Right renal cortex interstitium (tissue), 3 donors: ENCODE measurements around the gene RPL29. TPM values are rescaled to one million over a fixed set of nuclear protein-coding genes. Genes with fewer than 3 reads are reported as not detected.

Experiments
- DNase-seq, 3 donors: peaks; one replicate each; pipeline ENCODE4 v3.0.0-alpha.2; 2013; ENCODE audit warnings: low read depth in 3 of 3, low spot score in 2 of 3
- polyA plus RNA-seq, 3 donors: library from polyadenylated mRNA; unstranded; fragments of 120-200 nt; gene quantifications; one replicate each; pipeline ENCODE4 v1.2.1, GENCODE V29; 2013; ENCODE audit not compliant: insufficient read length in 3 of 3

Gene RPL29
- polyA plus RNA-seq, 3 donors, result 1,608 to 1,744 (median 1,623) TPM

DNA sequence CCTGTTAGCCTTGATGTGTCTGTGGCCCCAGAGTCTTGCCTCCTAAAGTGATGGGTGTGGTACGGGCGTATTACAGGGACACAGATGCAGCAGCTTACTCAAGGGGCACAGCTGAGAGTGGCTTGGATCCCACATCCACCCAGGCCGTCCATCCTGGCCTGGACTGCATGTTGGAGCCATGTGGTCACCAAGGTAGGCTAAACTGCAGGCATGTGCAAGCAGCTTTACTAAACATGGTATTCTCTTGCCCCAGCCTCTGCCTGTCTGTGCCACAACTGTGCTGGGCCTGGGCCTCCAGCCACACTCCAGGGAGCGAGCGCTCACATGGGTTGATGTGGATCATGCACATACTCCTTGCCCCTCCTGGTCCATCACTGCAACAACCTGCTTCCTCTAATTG is 46.6 kb downstream of the RPL29 start:
- no peak for DNase-seq

GRCh38 chr3:51948016-51948580 is 47.6 kb downstream of the RPL29 start:
- DNase-seq, result no peak

- DNase-seq, result no peak
Measured at GRCh38 chr3:51947215-51947900, 48.3 kb downstream of the RPL29 start.

- no peak for DNase-seq
Measured at GRCh38 chr3:51946796-51947195, 48.9 kb downstream of the RPL29 start.

- no peak for DNase-seq
Measured at GRCh38 chr3:51945926-51946705, 49.6 kb downstream of the RPL29 start.

DNA sequence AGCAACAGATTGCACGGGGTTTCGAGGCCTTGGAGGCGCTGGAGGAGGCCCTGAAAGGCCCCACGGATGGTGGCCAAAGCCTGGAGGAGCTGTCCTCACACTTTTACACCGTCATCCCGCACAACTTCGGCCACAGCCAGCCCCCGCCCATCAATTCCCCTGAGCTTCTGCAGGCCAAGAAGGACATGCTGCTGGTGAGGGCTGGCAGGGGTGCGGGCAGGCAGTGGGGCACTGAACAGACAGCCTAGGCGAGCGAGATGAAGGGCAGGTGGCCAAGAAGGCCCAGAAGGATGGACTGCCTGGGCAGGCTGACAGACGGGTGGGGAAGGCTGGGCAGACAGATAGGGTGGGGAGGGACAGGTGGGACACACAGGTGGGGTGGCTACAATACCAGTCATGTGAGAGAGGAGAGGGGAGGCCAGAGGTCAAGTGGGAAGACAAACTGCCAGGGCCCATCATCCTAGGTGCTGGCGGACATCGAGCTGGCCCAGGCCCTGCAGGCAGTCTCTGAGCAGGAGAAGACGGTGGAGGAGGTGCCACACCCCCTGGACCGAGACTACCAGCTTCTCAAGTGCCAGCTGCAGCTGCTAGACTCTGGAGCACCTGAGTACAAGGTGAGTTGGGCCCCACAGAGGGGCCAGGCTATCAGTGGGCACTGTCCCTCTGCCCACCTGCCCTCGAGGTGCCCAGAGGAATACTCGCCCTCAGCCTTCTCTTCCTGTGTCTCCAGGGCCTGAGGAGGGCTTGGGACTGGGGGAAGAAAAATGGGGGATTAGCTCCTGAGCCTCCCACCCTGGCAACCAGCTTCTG is 50.5 kb downstream of the RPL29 start:
- DNase-seq, result no peak

GRCh38 chr3:51944451-51945021 is 51.2 kb downstream of the RPL29 start:
- no peak for DNase-seq

Other genes with a start within 250 kb of the RPL29 start
- not detected for gene IQCF6, start 216.7 kb downstream of the RPL29 start, polyA plus RNA-seq
- not detected for gene IQCF2, start 134.3 kb downstream of the RPL29 start, polyA plus RNA-seq
- not detected for gene IQCF5, start 120.3 kb downstream of the RPL29 start, polyA plus RNA-seq
- not detected for gene IQCF1, start 92.5 kb downstream of the RPL29 start, polyA plus RNA-seq
- gene RRP9, start 54.0 kb downstream of the RPL29 start, polyA plus RNA-seq, result 10 to 100 TPM; 17.3 to 19.2 (median 17.5) TPM
- 10 to 100 TPM; 15.0 to 16.2 (median 16.2) TPM for gene PARP3, start 53.5 kb downstream of the RPL29 start, polyA plus RNA-seq
- under 1 TPM; 0.36 to 0.49 (median 0.37) TPM for gene GPR62, start 40.5 kb downstream of the RPL29 start, polyA plus RNA-seq
- 10 to 100 TPM; 47.8 to 51.4 (median 49.5) TPM for gene PCBP4, start 28.4 kb downstream of the RPL29 start, polyA plus RNA-seq
- gene ABHD14B, start 21.8 kb downstream of the RPL29 start, polyA plus RNA-seq, result 10 to 100 TPM; 76.7 to 82.8 (median 80.5) TPM
- gene ABHD14A, start 20.8 kb downstream of the RPL29 start, polyA plus RNA-seq, result 10 to 100 TPM; 21.0 to 26.1 (median 26.0) TPM
- 100 to 1,000 TPM in 2 of 3 donors, 10 to 100 TPM in 1; 87.7 to 123 (median 108) TPM for gene ACY1, start 12.4 kb downstream of the RPL29 start, polyA plus RNA-seq
- 10 to 100 TPM; 15.2 to 18.1 (median 15.7) TPM for gene DUSP7, start 60.7 kb upstream of the RPL29 start, polyA plus RNA-seq
- gene POC1A, start 158.5 kb upstream of the RPL29 start, polyA plus RNA-seq, result 1 to 10 TPM; 7.0 to 8.2 (median 8.1) TPM
- 10 to 100 TPM; 46.6 to 52.6 (median 48.8) TPM for gene ALAS1, start 202.3 kb upstream of the RPL29 start, polyA plus RNA-seq
- gene TLR9, start 229.8 kb upstream of the RPL29 start, polyA plus RNA-seq, result under 1 TPM in 2 of 3 donors, not detected in 1; 0.11 to 0.18 TPM
- 10 to 100 TPM; 23.1 to 28.6 (median 25.2) TPM for gene TWF2, start 243.3 kb upstream of the RPL29 start, polyA plus RNA-seq
- 10 to 100 TPM; 18.5 to 20.1 (median 18.7) TPM for gene PPM1M, start 249.9 kb upstream of the RPL29 start, polyA plus RNA-seq